Stimulated activated CD4-positive, alpha-beta T cell treated with anti-CD3 and anti-CD28 coated beads, Interleukin-4, amount 100 ng/mL, for 48 hours (primary cell): ENCODE results near the gene NSMCE3.

ENCODE experiments used
- DNase-seq, 2 donors: peaks; one replicate each; pipeline ENCODE4 v3.0.0-alpha.2; 2020; ENCODE audit warnings: low read depth in 2 of 2

The NSMCE3 gene

DNA sequence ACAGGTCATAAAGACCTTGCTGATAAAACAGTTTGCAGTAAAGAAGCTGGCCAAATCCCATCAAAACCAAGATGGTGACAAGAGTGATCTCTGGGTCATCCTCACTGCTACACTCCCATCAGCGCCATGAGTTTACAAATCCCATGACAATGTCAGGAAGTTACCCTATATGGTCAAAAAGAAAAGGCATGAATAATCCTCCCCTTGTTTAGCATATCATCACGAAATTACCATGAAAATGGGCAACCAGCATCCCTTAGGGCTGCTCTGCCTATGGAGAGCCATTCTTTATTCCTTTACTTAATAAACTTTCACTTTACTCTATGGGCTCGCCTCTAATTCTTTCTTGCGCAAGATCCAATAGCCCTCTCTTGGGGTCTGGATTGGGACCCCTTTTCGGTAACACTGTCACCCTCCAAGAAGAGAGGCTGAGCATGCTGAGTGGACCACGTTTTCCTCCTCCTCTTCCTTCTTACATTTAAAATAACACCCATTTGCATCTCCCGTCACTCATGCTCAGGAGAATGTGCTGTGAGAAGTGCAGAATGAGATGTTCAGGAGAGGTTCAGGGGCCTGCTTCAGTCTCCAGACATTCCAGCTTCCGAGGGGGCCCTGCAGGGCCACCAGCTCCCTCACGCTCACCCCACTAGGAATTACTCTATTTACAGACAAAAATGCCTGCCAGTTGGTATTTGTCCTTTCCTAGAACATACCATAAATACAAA lies 47.3 kb downstream of the NSMCE3 start:
- no peak for DNase-seq

DNA sequence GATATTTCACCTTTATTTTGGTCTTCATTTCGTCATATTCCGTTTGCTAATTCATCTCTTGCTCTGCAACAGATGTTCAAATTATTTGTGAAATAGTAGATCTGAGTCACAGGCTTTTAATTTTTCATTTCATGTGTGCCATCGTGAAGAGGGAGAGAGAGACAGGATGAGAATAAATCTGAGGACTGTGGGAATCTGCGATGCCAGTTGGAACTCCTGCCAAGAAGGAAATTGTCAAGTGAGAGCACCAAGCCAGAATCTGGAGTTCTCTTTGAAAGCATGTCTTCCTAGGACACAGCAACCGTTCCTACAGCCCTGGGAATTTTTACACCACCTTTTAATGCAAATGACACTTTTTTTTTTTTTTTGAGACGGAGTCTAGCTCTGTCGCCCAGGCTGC lies 48.8 kb downstream of the NSMCE3 start:
- no peak for DNase-seq

DNA sequence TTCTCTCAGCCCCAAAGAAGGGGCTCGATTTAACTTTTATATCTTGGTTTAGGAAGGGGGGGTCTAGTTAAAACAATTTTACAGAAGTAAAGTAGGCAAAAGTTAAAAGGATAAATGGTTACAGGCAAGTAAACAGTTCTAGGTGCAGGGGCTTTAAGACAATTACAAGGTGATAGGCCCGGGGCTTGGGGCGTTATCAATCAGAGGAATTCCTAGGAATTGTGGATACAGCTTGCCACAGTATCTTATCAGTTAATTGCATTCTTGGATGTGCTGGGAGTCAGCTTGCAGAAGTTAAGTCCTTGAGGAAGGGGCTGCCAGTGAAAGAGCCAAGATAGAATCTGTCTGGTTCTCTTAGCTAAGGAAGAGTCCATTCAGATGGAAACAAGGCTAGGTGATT lies 52.7 kb downstream of the NSMCE3 start:
- DNase-seq, result no peak
